Psoas muscle (tissue), 8 donors: ENCODE measurements around the gene LRRC3C. TPM values are rescaled to one million over a fixed set of nuclear protein-coding genes. Genes with fewer than 3 reads are reported as not detected.

Source experiments
- ATAC-seq, 4 donors: fragments of 200-7000 bp; cut with Tn5 transposase; one replicate each; pipeline ENCODE4 v1.9.1; 2020; ENCODE audit warnings: moderate library complexity in 3 of 4, mild to moderate bottlenecking in 2 of 4
- DNase-seq, 2 donors: peaks; one replicate each; pipeline ENCODE4 v3.0.0-alpha.2; 2020
- H3K27ac ChIP-seq: fragments of 200-600 bp; one replicate; pipeline ENCODE4 v1.8.0; 2022
- H3K27me3 ChIP-seq, 3 donors: fragments of 200-600 bp in 1 of 3; one replicate each; pipeline versions ENCODE4 v1.6.1 to v1.8.0; 2013 to 2022; ENCODE audit warnings: low read length in 2 of 3, mild to moderate bottlenecking in 2 of 3, moderate library complexity in 1 of 3; ENCODE audit not compliant: insufficient read depth in 3 of 3
- H3K36me3 ChIP-seq, 2 donors: fragments of 200-600 bp in 1 of 2; one replicate each; pipeline versions ENCODE4 v1.6.1 to v1.8.0; 2013 to 2022; ENCODE audit warnings: low read depth in 1 of 2, mild to moderate bottlenecking in 1 of 2, moderate library complexity in 1 of 2; ENCODE audit not compliant: insufficient read depth in 1 of 2
- H3K4me1 ChIP-seq: fragments of 200-600 bp; one replicate; pipeline ENCODE4 v1.8.0; 2022
- H3K4me3 ChIP-seq: fragments of 200-600 bp; one replicate; pipeline ENCODE4 v1.8.0; 2022; ENCODE audit warnings: mild to moderate bottlenecking
- H3K9me3 ChIP-seq: fragments of 200-600 bp; one replicate; pipeline ENCODE4 v1.8.0; 2022
- CTCF ChIP-seq: fragments of 200-600 bp; IDR thresholded peaks from one replicate; pipeline ENCODE4 v1.8.0; 2022; ENCODE audit warnings: antibody characterized with exemption
- WGBS, 3 donors: extraction: QIAGEN DNeasy Blood & Tissue Kit; methylation state at CpG; one replicate each; pipeline versions ENCODE4 v1.1.6 to v1.1.7; 2013; 5-methylcytosine and 5-hydroxymethylcytosine counted together
- intact Hi-C, 2 donors: fragments of 100-400 bp; cut with DNase I; formaldehyde crosslinking; loops; one replicate each; pipeline versions ENCODE4 v1.11.0 to v1.14.2; 2022
- polyA plus RNA-seq, 3 donors: library from polyadenylated mRNA; stranded (reverse); fragments of 200-250 nt; gene quantifications; one replicate each; pipeline ENCODE4 v1.2.3, GENCODE V29; 2013
- total RNA-seq, 4 donors: library from RNA; stranded (reverse); fragmentation: NEBNext Ultra II Directional in 2 of 4; extraction: Animal tissue kit (Norgen Biotek cat#: 25700) in 2 of 4; gene quantifications; one replicate each; pipeline versions ENCODE4 v1.2.1 to v1.2.4, GENCODE V29; 2021 to 2023
- donor health status: healthy with polysubstance abuse.
- donor health status: DM: no; HTN: no; CAD: no; lungs with moderate emphysema.
- donor health status: Bipolar disorder and iron deficiency.
- donor health status: healthy.
- donor health status: DM: yes; HTN: yes; CAD: no.
- donor health status: DM: no; HTN: no; CAD: no.
- donor health status: DM: no; HTN: no; CAD: no.
- donor health status: DM: yes; HTN: yes; CAD: no.

The LRRC3C gene
- total and polyA plus RNA-seq, 7 donors: 0.04 TPM; not detected in 6

GRCh38 chr17:39951924-39952679 is 24.6 kb downstream of the LRRC3C start:
- Histone ChIP-seq H3K4me3 (peak overlapping the region; percentile 54), H3K27ac (peak overlapping the region; percentile 59), H3K4me1 (peaks cover 5% of the 10 kb centered on the region), H3K27me3 (no peaks in the 10 kb centered on the region), H3K9me3 (no peaks in the 10 kb centered on the region), H3K36me3 (no peaks in the 10 kb centered on the region)
- DNase-seq (peak; percentile 35 to 64), ATAC-seq (no peak)
- intact Hi-C loops: no loop called here
- 60 to 67% (median 65%) methylated on average over 22 of the region's 22 CpGs for WGBS, 3 donors
- no peak for TF ChIP-seq CTCF

- intact Hi-C loops: no loop called here
- Histone ChIP-seq H3K9me3 (no peaks in the 10 kb centered on the region), H3K4me1 (peaks cover 5% of the 10 kb centered on the region), H3K4me3 (peak overlapping the region; percentile 61), H3K27ac (peak overlapping the region; percentile 68), H3K36me3 (no peaks in the 10 kb centered on the region), H3K27me3 (no peaks in the 10 kb centered on the region)
- TF ChIP-seq CTCF: no peak
- DNase-seq: peak; percentile 98 to 99
- 1 to 2% (median 1%) methylated on average over 34 to 55 of the region's 55 CpGs for WGBS, 3 donors
- peak; percentile 93 to 95 (median 94) for ATAC-seq
Observed at GRCh38 chr17:39952680-39953470, 25.3 kb downstream of the LRRC3C start.

- no peak for TF ChIP-seq CTCF
- no peaks in the 10 kb centered on the region for H3K27me3 ChIP-seq
- no peaks in the 10 kb centered on the region for H3K9me3 ChIP-seq
- ATAC-seq: no peak
- no peaks in the 10 kb centered on the region for H3K36me3 ChIP-seq
- H3K27ac ChIP-seq: peak overlapping the region; percentile 68
- H3K4me1 ChIP-seq: peaks cover 5% of the 10 kb centered on the region
- DNase-seq: no peak
- peak overlapping the region; percentile 61 for H3K4me3 ChIP-seq
- WGBS, 3 donors: 29 to 41% (median 38%) methylated on average over 8 to 9 of the region's 9 CpGs
- intact Hi-C loops: no loop called here
Observed at GRCh38 chr17:39953471-39953888, 25.9 kb downstream of the LRRC3C start.

GRCh38 chr17:39954876-39955275 is 27.3 kb downstream of the LRRC3C start:
- no peaks in the 10 kb centered on the region for H3K9me3 ChIP-seq
- no peaks in the 10 kb centered on the region for H3K27me3 ChIP-seq
- no peaks in the 10 kb centered on the region for H3K36me3 ChIP-seq
- H3K4me1 ChIP-seq: peaks cover 5% of the 10 kb centered on the region
- no peak overlapping the region for H3K27ac ChIP-seq
- no peak overlapping the region for H3K4me3 ChIP-seq
- DNase-seq (no peak), ATAC-seq (no peak)
- WGBS, 3 donors: 52 to 56% (median 53%) methylated on average over 4 of the region's 4 CpGs
- TF ChIP-seq CTCF: no peak
- intact Hi-C loops: loop anchor here in 1 of 2 donors (5.0 kb wide), 1 partner anchor 72 kb away; no protein-coding TSS in a partner anchor
